Measurements from ENCODE around the gene TUBGCP2.

The TUBGCP2 gene

DNA sequence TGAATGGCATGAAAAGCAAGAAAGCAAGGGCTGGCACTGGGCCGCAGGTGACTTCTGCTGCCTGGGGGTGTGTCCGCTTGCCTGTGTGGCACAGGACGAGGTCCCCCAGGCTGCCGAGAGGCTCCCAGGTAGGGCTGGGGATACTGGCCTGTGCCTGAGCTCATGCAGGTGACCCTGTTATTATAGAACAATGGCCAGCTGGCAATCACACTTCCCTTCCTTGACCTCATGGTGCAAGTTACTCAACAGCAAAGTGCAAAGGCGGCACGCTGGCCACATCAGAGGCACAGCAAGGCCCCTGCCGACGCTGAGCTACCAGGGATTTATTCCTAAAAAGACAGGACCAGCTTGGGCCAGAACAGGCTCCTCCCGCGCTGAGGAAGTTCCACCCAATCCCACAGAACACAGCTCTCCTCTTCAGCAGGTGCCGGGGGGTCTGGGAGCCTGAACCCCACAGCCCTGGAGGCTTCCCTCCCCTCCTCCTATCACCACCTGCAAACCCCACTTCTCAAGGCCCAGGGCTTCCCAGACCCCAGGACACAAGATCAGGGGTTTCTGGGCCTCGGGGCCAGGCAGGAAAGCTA lies 30.6 kb downstream of the TUBGCP2 start:
- no peak for TF ChIP-seq ZNF274 (IDR thresholded peaks at IDR 0.05; ENCODE audit: low read depth, low read length)
- H3K4me3 ChIP-seq (ENCODE audit: low read length), result no peak overlapping the region

DNA sequence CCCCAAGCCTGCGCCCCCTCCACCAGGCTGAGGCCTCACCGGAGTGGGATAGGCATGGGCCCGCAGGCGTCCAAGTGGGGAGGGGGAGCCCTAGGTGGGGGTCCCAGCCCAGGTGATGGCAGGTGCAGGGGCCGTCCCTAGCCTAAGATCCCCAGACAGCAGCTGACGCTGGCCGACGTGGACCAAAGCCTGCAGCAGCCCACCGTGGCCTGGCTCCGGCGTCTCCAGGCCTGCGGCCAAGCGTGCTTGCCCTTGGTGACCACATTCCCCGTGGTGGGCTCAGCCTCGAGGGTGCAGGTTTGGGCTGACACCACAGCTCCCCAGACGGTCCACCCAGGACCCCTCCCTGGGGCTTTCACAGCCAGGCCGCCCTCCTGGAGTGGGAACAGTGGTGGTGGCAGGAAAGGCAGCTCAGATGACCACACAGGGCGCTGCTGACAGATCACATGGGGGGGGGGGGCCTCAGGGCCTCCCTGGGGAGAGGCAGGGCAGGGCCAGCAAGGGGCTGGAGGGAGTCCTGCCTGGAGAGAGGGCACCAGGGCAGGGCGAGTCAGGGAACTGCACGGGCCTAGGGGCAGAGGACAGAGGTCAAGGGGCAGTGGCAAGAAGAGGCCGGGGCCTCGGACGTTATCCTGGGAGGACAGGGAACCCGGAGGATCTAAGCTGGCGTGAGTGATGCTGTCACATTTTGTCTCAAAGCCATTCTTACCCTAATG lies 31.2 kb downstream of the TUBGCP2 start:
- H3K4me3 ChIP-seq (ENCODE audit: low read length), result no peak overlapping the region
- no peak for TF ChIP-seq ZNF274 (IDR thresholded peaks at IDR 0.05; ENCODE audit: low read depth, low read length)

DNA sequence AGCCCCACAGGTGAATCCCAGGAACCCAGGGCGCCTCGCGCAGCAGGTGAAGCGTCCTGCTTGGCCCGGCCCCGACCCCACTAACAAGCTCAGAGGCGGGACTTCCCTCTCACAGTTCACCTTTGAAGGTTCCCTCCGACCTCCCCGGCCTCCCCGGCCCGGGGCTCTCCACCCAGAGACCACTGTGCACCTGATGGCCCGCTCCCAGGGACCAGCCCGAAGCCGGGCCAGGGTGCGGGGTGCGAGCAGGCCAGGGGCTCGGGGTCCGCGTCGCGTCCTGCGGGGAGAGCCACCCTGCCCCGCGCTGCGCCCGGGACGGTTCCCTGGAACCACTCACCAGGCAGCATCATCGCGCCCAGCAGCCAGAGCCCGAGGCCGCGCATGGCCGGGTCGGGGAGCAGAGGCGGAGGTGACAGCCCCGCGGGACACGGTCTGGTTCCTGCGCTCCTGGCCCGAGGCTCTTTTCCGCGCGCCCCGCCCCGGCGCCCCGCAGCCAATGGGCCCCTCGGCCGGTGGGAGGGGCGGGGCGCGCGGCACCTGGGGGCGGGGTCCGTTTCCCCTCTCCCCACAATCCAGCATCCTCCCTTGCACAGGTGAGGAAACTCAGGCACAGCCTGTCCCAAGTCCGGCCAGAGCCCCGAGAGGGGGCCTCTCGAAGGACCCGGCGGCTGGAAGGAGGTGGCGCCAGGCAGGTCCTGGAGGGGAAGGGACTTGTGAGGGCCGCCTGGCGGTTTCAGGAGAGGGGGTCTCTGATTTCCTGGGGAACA lies 32.1 kb downstream of the TUBGCP2 start, which contains the start of gene ADAM8:
ADAM8 (minus strand) TSS at position 434 of the 767 bp plus-strand sequence; CDS start at position 383, 51 bp downstream.
- no peak for TF ChIP-seq ZNF274 (IDR thresholded peaks at IDR 0.05; ENCODE audit: low read depth, low read length)
- peak within 1 kb of the TSS; percentile 72; the same call in 1 of the 2 replicates for H3K4me3 ChIP-seq (ENCODE audit: low read length)

GRCh38 chr10:133276100-133276434 lies 32.6 kb downstream of the TUBGCP2 start:
- H3K4me3 ChIP-seq (ENCODE audit: low read length), result peak overlapping the region; percentile 72; the same call in 1 of the 2 replicates
- TF ChIP-seq ZNF274 (IDR thresholded peaks at IDR 0.05; ENCODE audit: low read depth, low read length), result no peak

DNA sequence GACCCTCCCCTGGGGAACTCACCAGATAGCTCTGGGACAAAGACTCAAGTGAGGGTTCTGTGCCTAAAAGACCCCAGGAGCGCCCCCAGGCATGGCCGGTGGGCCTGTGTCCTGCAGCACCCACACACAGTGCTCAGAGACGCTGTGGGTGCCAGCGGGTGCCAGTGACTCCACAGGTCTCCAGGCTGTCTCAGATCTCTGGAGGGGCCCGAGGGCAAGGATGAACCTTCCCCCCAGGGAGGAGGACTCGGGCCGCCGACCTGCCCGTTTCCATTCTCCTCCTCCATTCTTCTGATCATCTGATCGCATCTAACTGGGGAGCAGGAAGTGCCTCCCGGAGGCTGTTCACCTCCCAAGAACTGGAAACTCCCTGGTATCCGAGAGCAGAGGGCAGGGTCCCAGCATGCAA lies 33.0 kb downstream of the TUBGCP2 start:
- no peak for TF ChIP-seq ZNF274 (IDR thresholded peaks at IDR 0.05; ENCODE audit: low read depth, low read length)
- H3K4me3 ChIP-seq (ENCODE audit: low read length), result peak overlapping the region; percentile 72; the same call in 1 of the 2 replicates

- TF ChIP-seq ZNF274 (IDR thresholded peaks at IDR 0.05; ENCODE audit: low read depth, low read length), result no peak
- H3K4me3 ChIP-seq (ENCODE audit: low read length), result peak overlapping the region; percentile 72; the same call in 1 of the 2 replicates
Observed at GRCh38 chr10:133274751-133275683, 33.7 kb downstream of the TUBGCP2 start.

DNA sequence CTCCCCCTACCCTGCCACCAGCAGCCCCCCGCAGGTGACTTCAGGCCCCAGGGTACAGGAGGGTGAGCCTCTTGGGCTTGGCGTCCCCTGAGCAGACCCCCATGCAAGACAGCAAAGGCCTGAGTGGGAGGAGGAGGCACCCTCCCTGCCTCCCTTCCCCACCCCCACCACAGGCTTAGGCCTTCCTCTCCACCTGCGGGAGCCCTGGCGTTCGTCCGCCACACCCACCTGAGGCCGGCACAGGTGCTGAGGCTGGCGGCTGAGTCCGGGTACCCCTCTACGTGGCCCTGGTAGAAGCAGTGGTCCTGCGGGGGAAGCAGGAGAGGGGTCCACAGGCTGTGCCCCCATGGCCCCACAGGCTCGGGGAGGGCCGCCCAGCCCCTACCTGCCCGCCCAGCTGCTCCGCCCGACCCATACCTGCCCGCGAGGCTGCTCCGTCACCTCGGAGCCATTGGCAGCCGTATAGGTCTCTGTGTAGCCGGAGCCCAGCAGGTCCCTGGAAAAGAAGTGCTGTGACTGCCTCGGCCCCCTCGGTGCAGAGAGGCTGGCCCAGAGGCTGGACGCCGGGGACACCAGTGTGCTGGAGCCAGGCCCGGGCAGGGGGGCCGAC lies 35.0 kb downstream of the TUBGCP2 start:
- no peak for TF ChIP-seq ZNF274 (IDR thresholded peaks at IDR 0.05; ENCODE audit: low read depth, low read length)
- H3K4me3 ChIP-seq (ENCODE audit: low read length), result no peak overlapping the region

DNA sequence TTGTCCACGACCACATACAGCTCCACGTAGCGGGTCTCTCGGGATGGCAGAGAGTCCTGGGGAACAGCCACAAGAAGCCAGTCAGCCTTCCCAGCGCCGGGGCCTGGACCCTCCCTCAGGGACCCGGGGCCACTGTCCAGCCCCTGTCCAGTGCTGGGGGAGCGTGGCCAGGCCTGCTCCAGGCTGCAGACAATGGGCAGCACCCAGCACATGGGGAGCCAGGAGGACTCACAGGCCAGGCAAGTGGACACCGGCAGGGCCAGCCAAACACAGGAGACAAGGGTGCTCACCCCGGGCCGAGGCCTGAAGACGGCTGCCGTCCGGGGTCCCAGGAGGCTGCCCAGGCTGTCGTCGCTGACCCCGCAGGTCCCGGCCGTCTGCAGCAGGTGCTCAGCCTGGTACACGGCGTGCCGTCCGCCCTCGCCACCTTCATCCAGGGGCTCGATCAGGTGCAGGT lies 35.7 kb downstream of the TUBGCP2 start:
- no peak for TF ChIP-seq ZNF274 (IDR thresholded peaks at IDR 0.05; ENCODE audit: low read depth, low read length)
- no peak overlapping the region for H3K4me3 ChIP-seq (ENCODE audit: low read length)

GRCh38 chr10:133272301-133272963 lies 36.2 kb downstream of the TUBGCP2 start:
- no peak for TF ChIP-seq ZNF274 (IDR thresholded peaks at IDR 0.05; ENCODE audit: low read depth, low read length)
- no peak overlapping the region for H3K4me3 ChIP-seq (ENCODE audit: low read length)

DNA sequence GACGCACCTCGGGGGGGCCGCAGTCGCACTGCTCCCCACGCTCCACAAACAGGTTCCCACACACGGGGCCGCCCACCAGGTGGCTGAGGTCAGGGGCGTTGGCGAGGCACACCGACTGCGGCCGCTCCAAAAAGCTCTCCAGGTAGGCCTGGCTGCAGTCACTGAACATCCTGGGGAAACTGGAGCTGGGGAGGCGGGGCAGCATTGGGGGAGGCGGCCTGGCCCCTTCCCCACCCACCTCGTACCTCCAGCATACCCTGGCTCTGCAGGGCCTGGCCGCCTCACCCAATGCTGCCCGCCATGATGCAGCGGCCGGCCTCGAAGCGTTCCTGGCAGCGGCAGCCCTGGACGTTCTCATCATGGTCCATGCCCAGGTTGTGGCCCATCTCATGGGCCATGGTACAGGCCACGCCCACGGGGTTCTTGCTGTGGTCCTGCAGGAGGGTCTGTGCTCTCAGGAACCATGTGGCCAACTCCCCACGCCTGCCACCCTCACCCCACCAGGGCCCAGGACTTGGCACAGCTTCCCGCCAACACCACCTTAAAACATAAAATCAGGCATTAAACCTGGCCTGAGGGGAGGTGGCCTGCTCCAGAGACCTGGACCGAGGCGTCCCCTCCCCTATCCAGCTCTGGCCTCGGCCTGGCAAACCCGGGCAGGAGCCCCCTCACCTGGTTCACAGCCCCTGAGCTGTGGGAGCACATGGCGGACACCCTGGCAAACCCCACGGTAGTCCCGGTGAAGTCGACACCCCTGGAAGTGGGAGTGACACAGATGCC lies 37.0 kb downstream of the TUBGCP2 start:
- H3K4me3 ChIP-seq (ENCODE audit: low read length), result no peak overlapping the region
- TF ChIP-seq ZNF274 (IDR thresholded peaks at IDR 0.05; ENCODE audit: low read depth, low read length), result no peak

GRCh38 chr10:133270773-133271297 lies 37.8 kb downstream of the TUBGCP2 start:
- no peak overlapping the region for H3K4me3 ChIP-seq (ENCODE audit: low read length)
- TF ChIP-seq ZNF274 (IDR thresholded peaks at IDR 0.05; ENCODE audit: low read depth, low read length), result no peak

DNA sequence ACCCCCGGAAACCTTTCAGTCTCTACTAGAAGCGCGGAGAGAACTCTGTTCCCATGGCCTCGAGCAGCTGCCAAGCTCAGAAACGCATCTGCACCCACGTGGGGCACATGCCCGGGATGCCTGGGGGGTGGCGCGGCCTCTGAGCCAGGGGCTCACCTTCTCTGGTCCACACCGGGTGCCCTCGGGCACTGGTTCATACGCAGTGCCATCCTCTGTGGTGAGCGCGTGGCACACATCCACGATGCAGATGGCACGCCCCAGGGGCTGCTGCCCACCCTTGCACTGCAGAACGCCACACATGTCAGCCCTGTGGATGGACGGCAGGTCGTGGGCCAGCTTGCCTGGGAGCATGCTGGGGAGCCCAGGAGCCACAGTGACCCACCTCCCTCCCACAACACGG lies 38.5 kb downstream of the TUBGCP2 start:
- no peak overlapping the region for H3K4me3 ChIP-seq (ENCODE audit: low read length)

More for the DNA sequence above, 38.5 kb downstream of the TUBGCP2 start:
- no peak for TF ChIP-seq ZNF274 (IDR thresholded peaks at IDR 0.05; ENCODE audit: low read depth, low read length)
